ENCODE results near the gene NPFFR2. TPM values are rescaled to one million over a fixed set of nuclear protein-coding genes. Genes with fewer than 3 reads are reported as not detected.

The NPFFR2 gene
- total and polyA plus RNA-seq, 12 donors: not detected

DNA sequence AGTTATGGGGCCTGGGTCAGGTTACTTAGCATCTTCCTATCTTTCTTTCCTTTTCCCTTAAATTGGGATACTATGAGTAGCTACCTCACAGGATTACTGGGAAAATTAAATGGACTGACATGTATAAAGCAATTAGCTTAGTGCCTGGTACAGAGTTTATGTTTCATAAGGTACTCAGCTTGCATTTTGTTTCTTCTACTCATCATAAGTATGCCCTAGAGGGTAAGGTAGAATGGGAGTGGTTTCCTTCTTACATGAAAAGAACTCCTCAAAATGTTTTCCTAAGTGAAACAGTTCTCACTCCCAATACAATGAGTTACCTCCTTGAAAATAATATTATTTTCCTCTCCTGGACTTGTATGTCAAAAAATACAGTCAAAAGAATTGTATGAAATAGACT is 75.7 kb downstream of the NPFFR2 start:
- H3K27ac ChIP-seq: no peak overlapping the region
- H3K4me1 ChIP-seq: no peaks in the 10 kb centered on the region
- H3K27me3 ChIP-seq: no peaks in the 10 kb centered on the region
- ATAC-seq (no peak), DNase-seq (no peak)
- no peak overlapping the region for H3K4me3 ChIP-seq
- TF ChIP-seq, protein P1, sequence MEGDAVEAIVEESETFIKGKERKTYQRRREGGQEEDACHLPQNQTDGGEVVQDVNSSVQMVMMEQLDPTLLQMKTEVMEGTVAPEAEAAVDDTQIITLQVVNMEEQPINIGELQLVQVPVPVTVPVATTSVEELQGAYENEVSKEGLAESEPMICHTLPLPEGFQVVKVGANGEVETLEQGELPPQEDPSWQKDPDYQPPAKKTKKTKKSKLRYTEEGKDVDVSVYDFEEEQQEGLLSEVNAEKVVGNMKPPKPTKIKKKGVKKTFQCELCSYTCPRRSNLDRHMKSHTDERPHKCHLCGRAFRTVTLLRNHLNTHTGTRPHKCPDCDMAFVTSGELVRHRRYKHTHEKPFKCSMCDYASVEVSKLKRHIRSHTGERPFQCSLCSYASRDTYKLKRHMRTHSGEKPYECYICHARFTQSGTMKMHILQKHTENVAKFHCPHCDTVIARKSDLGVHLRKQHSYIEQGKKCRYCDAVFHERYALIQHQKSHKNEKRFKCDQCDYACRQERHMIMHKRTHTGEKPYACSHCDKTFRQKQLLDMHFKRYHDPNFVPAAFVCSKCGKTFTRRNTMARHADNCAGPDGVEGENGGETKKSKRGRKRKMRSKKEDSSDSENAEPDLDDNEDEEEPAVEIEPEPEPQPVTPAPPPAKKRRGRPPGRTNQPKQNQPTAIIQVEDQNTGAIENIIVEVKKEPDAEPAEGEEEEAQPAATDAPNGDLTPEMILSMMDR (IDR thresholded peaks at IDR 0.05): no peak
- intact Hi-C loops (cut with DNase I): no loop called here
- no peaks in the 10 kb centered on the region for H3K36me3 ChIP-seq
- peaks cover 0 to 7% (median 0%) of the 10 kb centered on the region in 11 donors for H3K9me3 ChIP-seq

DNA sequence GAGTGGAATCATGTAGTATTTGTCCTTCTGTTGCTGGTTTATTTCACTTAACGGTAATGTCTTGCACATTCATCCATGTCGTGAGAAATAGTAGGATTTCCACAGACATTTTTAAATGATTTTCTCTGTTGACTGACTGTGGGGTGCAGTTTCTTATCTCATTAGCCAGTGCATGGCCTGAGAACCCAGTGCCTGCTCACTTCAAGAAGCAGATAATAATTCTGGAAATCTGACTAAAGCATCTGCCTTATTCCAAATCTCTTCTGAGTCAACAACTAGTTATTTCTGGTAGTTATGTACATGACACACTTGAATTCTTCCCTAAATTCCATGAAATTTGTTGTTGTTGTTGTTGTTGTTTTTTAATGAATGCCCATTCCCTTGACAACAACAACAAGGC is 77.6 kb downstream of the NPFFR2 start:
- H3K4me1 ChIP-seq: no peaks in the 10 kb centered on the region
- no peaks in the 10 kb centered on the region for H3K36me3 ChIP-seq
- intact Hi-C loops (cut with DNase I): no loop called here
- H3K4me3 ChIP-seq: no peak overlapping the region
- no peak overlapping the region for H3K27ac ChIP-seq
- no peaks in the 10 kb centered on the region for H3K9me3 ChIP-seq
- DNase-seq (no peak), ATAC-seq (no peak)
- H3K27me3 ChIP-seq: no peaks in the 10 kb centered on the region
- TF ChIP-seq, protein P1 (IDR thresholded peaks at IDR 0.05): no peak
- WGBS, 2 donors: 86 to 87% methylated on average over 2 of the region's 2 CpGs

DNA sequence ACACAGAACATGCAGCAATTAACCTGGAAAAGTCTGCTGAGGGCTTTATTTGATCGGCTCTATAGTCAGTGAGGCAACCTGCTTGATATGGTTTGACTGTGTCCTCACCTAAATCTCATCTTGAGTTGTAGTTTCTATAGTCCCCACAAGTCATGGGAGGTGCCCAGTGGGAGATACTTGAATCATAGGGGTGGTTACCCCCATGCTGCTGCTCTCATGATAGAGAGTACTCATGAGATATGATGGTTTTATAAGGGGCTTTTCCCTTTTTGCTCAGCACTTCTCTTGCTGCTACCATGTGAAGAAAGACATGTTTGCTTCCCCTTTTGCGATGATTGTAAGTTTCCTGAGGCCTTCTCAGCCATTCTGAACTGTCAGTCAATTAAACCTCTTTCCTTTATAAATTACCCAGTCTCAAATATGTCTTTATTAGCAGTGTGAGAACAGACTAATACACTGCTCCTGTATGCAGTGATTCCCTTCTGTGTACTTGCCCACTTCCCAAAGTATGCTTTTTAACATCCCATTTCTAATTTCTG is 78.2 kb downstream of the NPFFR2 start:
- 81 to 85% methylated on average over 2 of the region's 2 CpGs for WGBS, 2 donors
- Histone ChIP-seq H3K27me3 (no peaks in the 10 kb centered on the region), H3K4me3 (no peak overlapping the region), H3K36me3 (no peaks in the 10 kb centered on the region), H3K4me1 (no peaks in the 10 kb centered on the region), H3K27ac (no peak overlapping the region), H3K9me3 (no peaks in the 10 kb centered on the region)
- DNase-seq (no peak), ATAC-seq (no peak)
- TF ChIP-seq, protein P1 (IDR thresholded peaks at IDR 0.05): no peak
- intact Hi-C loops (cut with DNase I): no loop called here

DNA sequence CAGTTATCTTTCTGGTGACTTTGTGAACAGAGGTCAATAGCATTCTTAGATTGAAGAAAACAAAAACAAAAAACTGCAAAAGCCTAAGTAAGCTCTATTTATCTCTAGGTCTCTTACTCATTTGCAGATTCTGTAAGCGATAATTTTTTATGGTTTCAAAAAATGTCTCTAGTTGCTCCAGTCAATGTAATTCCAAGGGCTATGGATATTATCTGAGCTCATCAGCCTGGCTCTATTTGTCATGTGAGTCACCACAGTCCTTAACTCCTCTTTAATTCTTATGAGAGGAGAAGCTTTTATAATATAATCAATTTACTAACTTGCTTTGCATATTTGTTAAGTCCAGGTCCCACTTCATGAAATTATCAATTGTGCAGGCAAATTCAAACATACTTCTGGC is 79.1 kb downstream of the NPFFR2 start:
- no peaks in the 10 kb centered on the region for H3K27me3 ChIP-seq
- intact Hi-C loops (cut with DNase I): no loop called here
- no peak for ATAC-seq
- no peaks in the 10 kb centered on the region for H3K4me1 ChIP-seq
- DNase-seq: no peak
- 96 to 97% methylated on average over 1 of the region's 1 CpG for WGBS, 2 donors
- H3K9me3 ChIP-seq: no peaks in the 10 kb centered on the region
- H3K36me3 ChIP-seq: no peaks in the 10 kb centered on the region
- no peak overlapping the region for H3K27ac ChIP-seq
- no peak overlapping the region for H3K4me3 ChIP-seq
- TF ChIP-seq, protein P1 (IDR thresholded peaks at IDR 0.05): no peak
